HG03045 (cell line): ENCODE results near the gene TMEM126A.
"Not testable (repeated sequence)": the region's sequence is repeated elsewhere in the genome, so short reads cannot be mapped to it uniquely, and the experiment has no call there.

Experiments used
- ATAC-seq: cut with Tn5 transposase; IDR thresholded peaks from one replicate; pipeline ENCODE4 v1.9.1; 2021; ENCODE audit warnings: mild to moderate bottlenecking, moderate library complexity; ENCODE audit not compliant: unreplicated experiment

TMEM126A gene

DNA sequence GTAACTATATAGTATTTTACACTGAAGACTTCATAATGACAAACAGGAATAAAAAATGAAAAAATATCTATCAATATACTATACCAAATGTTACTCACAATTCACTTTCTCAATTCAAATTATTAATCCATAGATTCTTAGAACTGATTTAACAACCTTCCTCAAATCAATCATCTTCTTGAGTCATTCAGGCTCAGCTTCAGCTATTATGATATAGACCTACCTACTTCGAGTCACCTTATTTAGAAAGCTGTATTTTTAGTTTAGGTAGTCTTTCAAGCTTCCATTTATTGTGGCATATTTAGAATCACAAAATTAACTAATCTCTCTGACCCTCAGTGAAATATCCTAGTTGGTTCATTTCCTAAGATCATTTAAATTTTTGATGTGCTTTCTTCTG is 9.0 kb downstream of the TMEM126A start:
- ATAC-seq, result no peak

DNA sequence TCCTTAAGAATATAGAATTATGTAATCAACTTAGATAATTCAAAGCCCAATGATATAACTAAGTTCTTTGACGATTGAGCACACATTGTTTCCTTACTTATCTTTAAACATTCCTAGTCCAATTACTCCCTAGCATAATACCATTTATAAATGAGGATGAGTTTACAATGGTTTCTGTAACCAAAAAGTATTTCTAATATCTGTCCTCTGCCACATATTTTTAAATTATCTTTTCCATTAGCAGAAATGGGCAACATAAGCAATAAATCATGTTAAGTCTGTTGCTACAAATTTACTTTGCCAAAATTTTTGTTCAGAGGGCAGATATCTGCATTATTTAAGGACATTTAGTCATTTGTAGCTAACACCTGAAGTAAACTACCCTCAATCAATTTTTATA is 10.4 kb downstream of the TMEM126A start:
- no peak for ATAC-seq

DNA sequence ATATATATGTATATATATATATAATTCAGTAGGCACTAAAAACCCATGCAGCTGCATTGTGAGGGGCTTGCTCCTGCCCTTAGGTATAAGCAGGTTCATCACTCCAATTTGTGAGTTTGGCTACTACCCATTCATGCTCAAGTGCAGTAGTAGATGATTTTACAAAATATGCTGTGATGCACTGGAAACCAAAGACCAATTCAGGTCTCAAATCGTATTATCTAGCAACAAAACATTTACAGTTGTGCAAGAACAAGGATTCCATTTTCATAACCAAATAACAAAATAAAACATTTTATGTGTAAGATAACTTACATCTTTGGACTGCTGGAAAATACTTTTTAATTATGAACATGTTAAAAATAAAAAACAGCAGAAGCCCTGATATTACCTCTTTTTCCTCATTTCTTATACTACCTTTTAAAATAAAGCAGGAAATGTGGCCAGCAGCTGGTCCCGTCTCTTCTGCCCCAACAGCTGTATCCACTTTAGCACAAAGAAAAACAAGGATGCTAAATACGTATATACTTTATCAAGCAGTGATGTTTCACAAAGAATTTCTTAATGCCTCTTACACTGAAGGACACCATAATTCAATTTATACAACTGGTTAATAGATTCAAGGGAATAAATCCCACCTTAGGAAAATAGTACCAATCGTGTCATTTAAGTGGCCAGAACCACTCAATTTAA is 14.4 kb downstream of the TMEM126A start:
- ATAC-seq, result no peak

DNA sequence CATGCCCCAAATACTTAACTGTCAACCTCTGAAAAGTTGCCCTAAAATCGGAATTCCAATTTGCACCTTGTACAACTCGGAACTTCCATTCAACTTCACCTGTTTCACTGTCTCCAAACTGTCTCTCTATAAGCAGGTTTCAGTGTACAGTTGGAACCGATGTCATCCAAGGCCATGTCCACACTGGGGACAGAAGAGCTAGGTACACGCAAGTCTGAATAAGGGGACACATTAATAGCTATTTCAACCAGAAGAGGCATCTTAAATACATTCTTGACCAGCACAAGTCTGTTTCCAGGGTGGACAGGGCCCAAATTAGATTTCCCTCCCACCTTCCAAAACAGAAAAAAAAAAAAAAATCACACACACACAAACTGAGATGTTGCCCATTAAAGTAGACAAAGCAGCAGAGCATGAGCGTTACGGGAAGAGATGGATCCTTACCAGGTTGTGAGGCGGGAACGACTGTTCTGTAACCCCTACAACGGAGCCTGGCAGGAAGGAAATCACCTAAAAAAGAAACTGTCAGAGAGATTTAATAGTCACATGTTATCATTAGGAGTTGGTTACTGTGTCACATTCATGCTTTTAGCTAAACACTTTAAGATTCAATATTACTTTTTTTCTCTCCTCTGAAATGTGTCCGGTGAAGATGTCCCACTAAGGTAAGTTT is 15.4 kb downstream of the TMEM126A start:
- no peak for ATAC-seq

DNA sequence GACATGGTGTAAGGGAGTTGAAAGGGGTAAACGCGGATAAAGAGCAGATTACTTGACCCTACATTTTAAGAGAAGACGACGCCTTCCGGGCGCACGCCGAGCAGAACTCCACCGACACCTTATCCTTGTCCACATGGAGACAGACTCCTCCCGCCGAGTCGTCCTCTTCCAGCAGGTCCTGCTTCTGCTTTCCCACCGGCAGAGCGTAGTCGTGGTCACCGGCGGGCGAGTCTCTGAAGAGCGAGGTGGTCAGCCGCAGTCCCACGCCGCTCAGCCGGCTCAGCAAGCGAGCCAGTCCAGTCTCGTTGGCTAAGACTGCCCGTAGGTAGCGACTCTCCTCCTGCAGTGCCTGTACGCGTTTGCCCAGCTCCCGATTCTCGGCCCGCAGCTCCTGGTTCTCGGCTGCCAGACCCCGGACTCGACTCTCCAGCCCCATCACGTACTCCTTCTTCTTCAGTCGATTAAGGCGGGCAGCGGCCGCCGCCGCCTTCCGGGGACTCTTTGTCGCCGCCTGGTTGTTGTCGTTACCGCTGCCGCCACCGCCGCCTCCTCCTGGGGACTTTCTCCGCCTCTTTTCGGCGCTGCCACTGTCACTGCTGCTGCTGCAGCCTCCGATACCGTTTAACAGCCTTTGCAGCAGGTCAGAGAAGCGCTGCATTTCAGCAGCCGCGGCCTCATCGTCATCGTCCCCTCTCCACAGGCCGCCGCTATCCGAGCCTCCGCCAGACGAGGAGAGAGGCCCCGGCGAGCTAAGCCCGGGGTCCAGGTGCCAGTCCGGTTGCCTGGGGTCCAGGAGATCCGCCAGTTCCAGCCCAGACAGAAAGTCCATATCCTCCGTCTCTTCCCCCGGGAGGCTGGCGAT is 16.2 kb downstream of the TMEM126A start:
- ATAC-seq, result peak; percentile 75

DNA sequence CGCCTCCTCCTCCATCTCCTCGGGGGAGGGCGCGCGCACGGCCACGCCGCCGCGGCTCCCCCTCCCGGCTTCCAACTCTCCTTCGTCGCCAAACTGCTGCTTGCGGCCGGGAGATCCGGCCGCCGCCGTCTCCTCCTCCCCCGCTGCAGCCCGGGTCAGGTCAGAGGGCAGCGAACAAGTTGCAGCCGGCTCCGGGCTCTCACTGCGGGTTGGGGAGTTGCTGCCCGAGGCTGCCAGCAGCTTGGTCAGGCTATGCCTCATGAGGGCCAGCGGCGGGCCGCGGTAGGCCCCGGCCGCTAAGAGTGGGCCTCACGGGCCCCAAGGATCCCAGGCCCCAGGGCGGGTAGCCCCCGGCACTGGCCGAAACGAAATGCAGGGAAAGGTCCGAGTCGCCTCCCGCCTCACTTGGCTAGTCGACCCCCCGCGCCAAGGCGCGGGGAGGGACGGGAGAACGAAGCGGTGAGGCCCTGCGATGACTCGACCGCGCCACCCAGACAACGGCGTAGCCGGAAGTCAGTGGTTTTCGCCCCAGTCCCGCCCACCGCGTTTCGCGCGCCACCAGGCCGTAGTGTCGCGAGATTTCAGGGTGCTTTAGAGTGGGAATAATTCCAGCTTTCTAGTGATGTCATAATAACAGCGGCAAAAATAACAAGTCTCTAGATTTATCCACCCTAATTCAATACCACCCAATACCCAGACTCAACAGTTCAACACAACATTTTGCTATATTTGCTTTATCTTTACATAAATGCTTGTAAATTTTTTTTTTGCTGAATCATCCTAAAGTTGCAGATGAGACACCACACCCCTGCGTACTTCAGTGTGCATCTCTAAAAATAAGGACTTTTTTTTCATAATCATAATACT is 17.1 kb downstream of the TMEM126A start, which contains the start of gene CREBZF:
TSS of gene CREBZF (minus strand) at position 515 of the 867 bp plus-strand sequence. CDS start at position 261, 254 bp downstream.
- ATAC-seq, result peak; percentile 91

DNA sequence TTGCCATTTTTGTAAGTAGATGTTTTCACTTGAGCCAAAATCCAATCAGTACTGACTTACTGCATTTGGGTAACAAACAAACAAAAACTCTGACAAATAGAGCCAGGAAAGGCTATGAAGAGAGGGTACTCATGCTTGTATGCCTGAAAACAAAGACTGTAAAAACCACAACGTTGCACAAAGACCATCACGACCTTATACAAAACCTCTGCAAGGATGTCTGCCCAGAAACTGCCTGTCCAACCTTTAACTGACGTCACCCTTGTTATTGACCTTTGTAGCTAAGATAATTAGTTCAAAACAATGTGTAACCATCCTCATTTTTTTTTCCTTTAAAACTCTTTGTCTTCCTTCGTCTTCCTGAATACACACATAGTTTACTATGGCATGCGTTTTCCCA is 18.0 kb downstream of the TMEM126A start:
- ATAC-seq, result no peak

DNA sequence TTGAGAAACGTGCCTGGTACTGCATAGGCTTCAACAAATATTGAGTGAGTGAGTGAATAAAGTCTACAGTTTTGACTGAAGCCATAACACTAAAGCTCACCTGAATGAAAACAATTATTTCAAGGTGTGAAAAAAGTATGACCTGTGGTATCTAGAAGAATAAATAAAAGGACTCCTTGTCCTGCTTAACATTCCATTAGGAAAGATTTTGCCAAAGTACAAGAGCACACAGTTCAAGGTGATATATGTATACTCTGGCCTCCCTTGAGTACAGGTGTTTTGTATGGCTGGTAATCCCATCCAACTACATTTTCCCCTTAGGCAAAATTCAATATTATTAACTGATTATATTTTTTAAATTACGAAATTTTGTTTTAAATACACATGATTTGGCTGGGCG is 18.9 kb downstream of the TMEM126A start:
- ATAC-seq, result no peak

DNA sequence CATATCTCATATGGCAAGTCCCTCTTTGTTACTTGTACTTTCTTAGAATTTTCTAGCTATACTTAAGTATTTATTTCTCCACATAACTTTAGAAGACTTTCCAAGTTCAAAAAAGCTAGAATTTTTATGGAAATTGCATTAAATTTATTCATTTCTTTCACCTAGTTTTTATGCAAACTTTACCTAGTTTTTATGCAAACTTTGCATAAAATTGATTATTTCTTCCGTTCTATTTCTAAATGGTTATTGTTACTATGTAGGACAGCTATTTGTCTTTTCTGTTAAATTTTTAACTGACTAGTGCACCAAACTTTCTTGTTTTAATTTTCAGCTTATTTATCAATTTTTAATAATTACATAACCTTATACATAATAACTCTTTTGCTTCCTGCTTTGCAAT is 20.4 kb downstream of the TMEM126A start:
- ATAC-seq, result no peak

DNA sequence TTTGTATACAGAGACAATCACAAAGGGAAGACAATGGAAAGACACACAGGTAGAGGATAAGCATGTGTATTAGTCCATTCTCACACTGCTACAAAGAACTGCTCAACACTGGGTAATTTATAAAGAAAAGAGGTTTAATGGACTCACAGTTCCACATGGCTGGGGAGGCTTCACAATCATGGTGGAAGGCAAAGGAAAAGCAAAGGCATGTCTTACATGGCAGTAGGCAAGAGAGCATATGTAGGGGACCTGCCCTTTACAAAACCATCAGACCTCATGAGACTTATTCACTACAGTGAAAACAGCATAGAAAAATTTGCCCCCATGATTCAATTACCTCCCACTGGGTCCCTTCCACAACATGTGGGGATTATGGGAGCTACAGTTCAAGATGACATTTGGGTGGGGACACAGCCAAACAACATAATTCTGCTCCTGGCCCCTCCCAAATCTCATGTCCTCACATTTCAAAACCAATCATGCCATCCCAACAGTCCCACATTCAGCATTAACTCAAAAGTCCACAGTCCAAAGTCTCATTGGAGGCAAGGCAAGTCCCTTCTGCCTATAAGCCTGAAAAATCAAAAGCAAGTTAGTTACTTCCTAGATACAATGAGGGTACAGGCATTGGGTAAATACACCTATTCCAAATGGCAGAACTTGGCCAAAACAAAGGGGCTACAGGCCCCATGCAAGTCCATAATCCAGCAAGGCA is 23.3 kb downstream of the TMEM126A start:
- ATAC-seq, result not testable (repeated sequence)

DNA sequence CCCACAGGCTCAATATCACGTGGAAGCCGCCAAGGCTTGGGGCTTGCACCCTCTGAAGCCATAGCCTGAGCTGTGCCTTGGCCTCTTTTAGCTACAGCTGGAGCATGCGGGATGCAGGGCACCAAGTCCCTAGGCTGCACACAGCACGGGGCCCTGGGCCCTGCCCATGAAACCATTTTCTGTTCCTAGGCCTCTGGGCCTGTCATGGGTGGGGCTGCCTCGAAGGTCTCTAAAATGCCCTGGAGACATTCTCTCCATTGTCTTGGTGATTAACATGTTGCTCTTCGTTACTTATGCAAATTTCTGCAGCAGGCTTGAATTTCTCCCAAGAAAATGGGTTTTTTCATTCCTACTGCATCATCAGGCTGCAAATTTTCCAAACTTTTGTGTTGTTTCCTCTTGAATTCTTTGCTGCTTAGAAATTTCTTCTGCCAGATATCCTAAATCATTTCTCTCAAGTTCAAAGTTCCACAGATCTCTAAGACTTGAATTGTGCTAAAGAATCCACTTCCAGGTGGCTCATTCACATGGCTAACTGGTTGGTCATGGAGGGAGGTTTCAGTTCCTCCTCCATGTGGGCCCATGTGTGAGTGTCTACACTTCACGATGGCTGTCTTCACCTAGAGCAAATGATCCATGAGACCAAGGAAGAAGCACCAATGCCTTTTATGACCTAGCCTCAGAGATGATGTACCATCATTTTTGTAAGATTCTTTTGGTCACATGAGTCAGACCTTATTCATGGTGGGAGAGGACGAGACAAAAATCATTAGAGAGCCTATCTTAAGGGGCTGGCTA is 24.5 kb downstream of the TMEM126A start:
- ATAC-seq, result no peak

DNA sequence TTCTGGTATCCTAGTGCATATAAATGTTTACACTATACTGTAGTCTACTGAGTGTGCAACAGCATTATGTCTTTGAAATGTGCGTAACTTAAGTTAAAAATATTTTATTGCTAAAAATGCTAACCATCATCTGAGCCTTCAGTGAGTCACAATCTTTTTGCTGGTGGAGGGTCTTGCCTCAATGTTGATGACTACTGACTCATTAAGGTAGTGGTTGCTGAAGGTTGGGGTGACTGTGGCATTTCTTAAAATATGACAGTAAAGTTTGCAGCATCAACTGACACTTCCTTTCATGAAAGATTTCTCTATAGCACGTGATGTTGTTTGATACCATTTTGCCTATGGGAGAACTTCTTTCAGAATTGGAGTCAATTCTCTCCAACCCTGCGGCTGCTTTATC is 25.6 kb downstream of the TMEM126A start:
- ATAC-seq, result no peak

DNA sequence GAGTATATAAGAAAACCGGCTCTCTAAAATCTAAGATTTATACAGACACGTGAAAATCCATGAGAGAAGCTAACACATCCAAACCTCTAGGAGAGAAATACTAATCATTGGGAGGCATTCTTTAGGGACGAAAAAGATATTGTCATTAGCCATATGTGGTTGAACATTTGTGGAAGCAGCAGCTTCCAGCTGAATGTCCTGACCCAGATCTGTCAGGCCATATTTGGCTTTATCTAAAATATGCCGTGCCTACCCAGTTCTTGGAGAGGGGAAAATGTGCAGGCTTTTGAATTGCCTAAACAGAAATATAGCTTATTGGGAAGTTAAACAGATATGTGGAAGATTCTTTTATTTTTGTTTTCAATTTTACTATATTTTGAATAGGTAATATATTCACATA is 31.8 kb downstream of the TMEM126A start:
- no peak for ATAC-seq

DNA sequence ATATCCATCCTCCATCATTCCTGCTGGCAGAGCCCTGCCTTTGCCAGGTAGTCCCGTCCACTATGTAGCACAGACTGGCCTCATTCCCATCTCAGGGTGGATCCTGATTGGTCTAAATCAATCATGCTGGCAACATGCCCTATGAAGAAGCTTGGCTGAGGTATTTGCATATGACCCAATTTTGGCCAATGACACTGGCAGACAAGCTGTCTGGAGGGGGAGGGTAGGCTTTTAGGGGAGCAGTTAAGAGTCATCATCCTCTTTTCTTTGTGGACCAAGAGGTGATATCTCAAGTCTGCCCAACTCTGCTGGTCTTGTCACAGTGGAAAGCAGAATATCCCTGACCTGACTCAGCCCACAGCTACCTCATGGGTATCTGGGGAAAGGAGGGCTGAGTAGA is 33.1 kb downstream of the TMEM126A start:
- no peak for ATAC-seq

DNA sequence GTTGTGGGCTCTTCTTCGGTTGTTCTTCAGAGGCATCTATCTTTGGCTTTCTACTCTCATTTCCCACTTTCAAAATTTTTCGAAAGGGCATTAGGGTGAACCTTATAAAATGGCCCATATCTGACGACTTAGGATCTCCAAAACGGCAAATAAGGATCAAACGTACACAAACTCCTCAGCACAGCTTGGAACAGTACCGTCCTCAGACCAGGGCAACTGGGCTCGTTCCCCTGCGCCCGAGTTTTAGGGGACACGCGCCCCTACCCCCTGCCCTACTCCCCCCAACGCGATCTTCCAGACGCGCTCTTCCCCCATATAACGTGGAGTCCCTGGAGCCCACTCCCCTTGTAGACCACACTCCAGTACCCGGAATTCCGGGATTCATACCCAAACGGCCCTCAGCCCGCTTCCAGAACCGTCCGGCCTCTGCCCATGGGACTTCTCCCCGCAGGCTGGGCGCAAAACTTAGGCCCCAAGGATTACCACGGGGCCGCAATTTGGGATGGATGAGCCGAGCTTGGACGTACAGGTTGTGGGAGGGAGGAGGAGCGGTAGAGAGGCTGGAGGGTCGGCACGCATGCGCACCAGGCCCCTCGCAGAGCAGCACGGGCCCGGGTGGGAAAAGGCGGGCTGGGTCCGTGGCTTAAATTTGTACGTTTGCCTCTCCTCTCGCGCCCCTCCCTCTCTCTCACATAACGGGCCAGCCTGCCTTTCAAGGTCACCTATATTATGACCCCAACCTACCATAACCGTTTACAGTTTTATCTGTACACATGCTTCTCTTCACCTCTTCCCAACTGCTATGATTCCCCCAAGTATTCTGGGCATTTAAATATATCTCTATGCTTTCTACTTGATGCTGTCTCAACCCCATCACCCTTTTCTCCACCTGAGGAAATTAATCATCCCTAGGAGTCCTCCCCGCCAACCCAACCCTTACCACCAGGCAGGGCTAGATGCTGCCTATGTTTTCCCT is 34.9 kb downstream of the TMEM126A start:
- ATAC-seq, result peak; percentile 97

DNA sequence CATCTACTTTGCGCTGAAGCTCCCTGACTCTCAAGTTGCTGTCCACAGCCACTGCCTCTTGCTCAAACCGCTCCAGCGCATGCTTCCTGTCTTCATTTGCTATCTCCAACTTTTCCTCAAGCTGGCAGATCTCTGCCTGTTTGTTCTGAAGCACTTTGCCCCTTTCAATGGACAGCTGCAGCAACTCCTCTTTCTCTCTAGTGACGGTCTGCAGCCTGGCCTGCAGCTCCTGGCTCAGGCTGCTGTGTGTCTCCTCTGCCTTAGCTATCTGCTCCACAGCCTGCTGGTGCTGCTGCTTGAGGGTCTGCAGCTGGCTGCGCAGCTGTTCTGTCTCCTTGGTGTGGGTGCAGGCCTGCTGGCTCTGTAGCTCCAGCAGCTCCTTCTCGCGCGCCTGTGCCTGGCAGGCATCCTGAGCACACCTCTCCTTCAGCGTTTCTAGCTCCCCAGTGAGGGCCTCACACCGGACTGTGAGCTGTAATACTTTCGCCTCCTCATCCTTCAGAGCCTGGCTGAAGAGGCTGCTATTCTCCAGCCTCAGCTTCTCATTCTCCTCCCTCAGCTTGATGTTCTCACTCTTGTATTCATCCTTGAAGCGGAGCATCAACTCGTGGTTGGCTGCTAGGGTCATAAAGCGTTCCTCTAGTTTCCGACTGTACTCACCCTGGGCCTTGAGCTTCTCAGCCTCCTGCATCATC is 37.5 kb downstream of the TMEM126A start:
- ATAC-seq, result no peak

DNA sequence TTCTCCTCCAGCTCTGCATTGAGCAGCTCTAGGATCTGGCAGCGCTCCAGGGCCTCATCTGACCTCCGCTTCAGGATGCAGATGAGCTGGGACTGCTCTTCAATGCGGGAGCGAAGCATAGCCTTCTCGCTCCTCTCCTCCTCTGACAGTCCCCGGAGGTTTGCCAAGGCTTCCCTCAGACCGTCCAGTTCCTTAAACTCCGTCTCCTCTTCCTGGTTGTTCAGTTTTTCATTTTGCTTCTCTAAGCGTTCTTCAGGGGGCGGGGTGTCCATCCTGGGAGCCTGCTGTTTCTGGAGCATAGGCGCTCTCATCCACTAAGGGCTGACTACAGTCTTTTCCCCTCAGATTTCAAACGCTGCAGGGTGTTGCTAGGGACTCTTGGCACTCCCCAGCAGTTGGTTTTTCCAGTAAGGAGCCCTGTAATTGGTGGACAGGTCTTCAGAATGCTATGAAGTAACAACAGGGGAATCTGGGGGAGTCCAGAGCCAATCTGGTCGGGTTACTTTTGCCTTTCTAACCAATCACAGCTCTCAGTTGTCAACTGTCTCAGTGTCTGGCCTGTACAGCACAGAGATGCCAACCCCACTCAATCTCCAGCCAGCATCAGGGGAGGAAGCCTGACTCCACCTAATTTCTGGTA is 38.2 kb downstream of the TMEM126A start, which contains the start of gene CCDC89:
TSS of gene CCDC89 (minus strand) at position 376 of the 640 bp plus-strand sequence. CDS start at position 311, 65 bp downstream.
- ATAC-seq, result no peak
